Measurements from ENCODE around the gene IGSF21. TPM values are rescaled to one million over a fixed set of nuclear protein-coding genes. Genes with fewer than 3 reads are reported as not detected.

Gene IGSF21
- total RNA-seq, 4 donors from 2014 or later: 0.31 to 3.5 (median 1.7) TPM

- no peak for ATAC-seq
- TF ChIP-seq POLR2A (IDR thresholded peaks at IDR 0.05) (no peak), POLR2AphosphoS5 (IDR thresholded peaks at IDR 0.05) (no peak), CTCF (IDR thresholded peaks at IDR 0.05) (no peak), EP300 (IDR thresholded peaks at IDR 0.05) (no peak)
- WGBS, 2 donors (ENCODE audit: low coverage in 1 of 2): 78 to 83% methylated on average over 1 of the region's 1 CpG
- Histone ChIP-seq H3K4me1 (no peaks in the 10 kb centered on the region), H3K36me3 (no peaks in the 10 kb centered on the region), H3K27ac (no peak overlapping the region), H3K9me3 (no peaks in the 10 kb centered on the region), H3K27me3 (peaks cover 89% of the 10 kb centered on the region), H3K4me3 (no peak overlapping the region)
These were observed 18.1 kb upstream of the IGSF21 start for GRCh38 chr1:18089488-18089887.

GRCh38 chr1:18090636-18091035, 17.0 kb upstream of the IGSF21 start:
- ATAC-seq: no peak
- WGBS, 2 donors (ENCODE audit: low coverage in 1 of 2): 11% methylated on average over 1 of the region's 8 CpGs; no CpG with 5 or more reads in 1 of the 2 donors
- Histone ChIP-seq H3K27ac (no peak overlapping the region), H3K4me3 (no peak overlapping the region), H3K27me3 (peaks cover 91% of the 10 kb centered on the region), H3K4me1 (no peaks in the 10 kb centered on the region), H3K9me3 (no peaks in the 10 kb centered on the region), H3K36me3 (no peaks in the 10 kb centered on the region)
- TF ChIP-seq EP300 (IDR thresholded peaks at IDR 0.05): no peak
- TF ChIP-seq POLR2AphosphoS5 (IDR thresholded peaks at IDR 0.05): no peak
- no peak for TF ChIP-seq CTCF (IDR thresholded peaks at IDR 0.05)
- no peak for TF ChIP-seq POLR2A (IDR thresholded peaks at IDR 0.05)

- TF ChIP-seq CTCF (IDR thresholded peaks at IDR 0.05): no peak
- TF ChIP-seq EP300 (IDR thresholded peaks at IDR 0.05): no peak
- no peak for TF ChIP-seq POLR2A (IDR thresholded peaks at IDR 0.05)
- no peak for TF ChIP-seq POLR2AphosphoS5 (IDR thresholded peaks at IDR 0.05)
- Histone ChIP-seq H3K27me3 (peaks cover 94% of the 10 kb centered on the region), H3K27ac (no peak overlapping the region), H3K4me1 (no peaks in the 10 kb centered on the region), H3K4me3 (no peak overlapping the region), H3K36me3 (no peaks in the 10 kb centered on the region), H3K9me3 (no peaks in the 10 kb centered on the region)
- peak; percentile 53 for ATAC-seq
- WGBS, 2 donors (ENCODE audit: low coverage in 1 of 2): 27 to 39% methylated on average over 3 to 7 of the region's 7 CpGs
These were observed 15.7 kb upstream of the IGSF21 start for GRCh38 chr1:18091660-18092446.

- H3K4me1 ChIP-seq: no peaks in the 10 kb centered on the region
- H3K9me3 ChIP-seq: no peaks in the 10 kb centered on the region
- WGBS, 2 donors (ENCODE audit: low coverage in 1 of 2): no CpG with 5 or more reads among the region's 2 CpGs
- TF ChIP-seq EP300 (IDR thresholded peaks at IDR 0.05): no peak
- no peak for TF ChIP-seq POLR2A (IDR thresholded peaks at IDR 0.05)
- TF ChIP-seq POLR2AphosphoS5 (IDR thresholded peaks at IDR 0.05): no peak
- no peak for TF ChIP-seq CTCF (IDR thresholded peaks at IDR 0.05)
- H3K36me3 ChIP-seq: no peaks in the 10 kb centered on the region
- H3K27me3 ChIP-seq: peaks cover 90% of the 10 kb centered on the region
- ATAC-seq: no peak
- no peak overlapping the region for H3K27ac ChIP-seq
- H3K4me3 ChIP-seq: no peak overlapping the region
These were observed 14.4 kb upstream of the IGSF21 start for GRCh38 chr1:18093193-18093592.

GRCh38 chr1:18093646-18094045, 14.0 kb upstream of the IGSF21 start:
- Histone ChIP-seq H3K27ac (no peak overlapping the region), H3K9me3 (no peaks in the 10 kb centered on the region), H3K27me3 (peaks cover 91% of the 10 kb centered on the region), H3K4me3 (no peak overlapping the region), H3K4me1 (no peaks in the 10 kb centered on the region), H3K36me3 (no peaks in the 10 kb centered on the region)
- ATAC-seq: no peak
- TF ChIP-seq EP300 (IDR thresholded peaks at IDR 0.05) (no peak), POLR2A (IDR thresholded peaks at IDR 0.05) (no peak), CTCF (IDR thresholded peaks at IDR 0.05) (no peak), POLR2AphosphoS5 (IDR thresholded peaks at IDR 0.05) (no peak)
- WGBS, 2 donors (ENCODE audit: low coverage in 1 of 2): 90 to 100% methylated on average over 1 to 2 of the region's 2 CpGs

Data from gastroesophageal sphincter (tissue), 4 donors.